ENCODE data around the gene METTL15.

- TF ChIP-seq CTCF (conservative IDR thresholded peaks at IDR 0.05; ENCODE audit: low read depth, low read length): no peak
- TF ChIP-seq EZH2 (IDR thresholded peaks at IDR 0.05; ENCODE audit: borderline replicate concordance, low read depth, low read length, poor library complexity, severe bottlenecking): no peak
These were observed 166.0 kb downstream of the METTL15 start for GRCh38 chr11:28274216-28274615.
